KMS-11 (cell line): ENCODE data around the gene TMEM161A.

Experiments used
- H2AFZ ChIP-seq: fragments of 200-600 bp; sonication (generic); 2 replicates; pipeline ENCODE4 v1.6.1; 2016; ENCODE audit warnings: antibody characterized with exemption, mixed run types, low read depth
- H3K27ac ChIP-seq: fragments of 200-600 bp; sonication (generic); 2 replicates; pipeline ENCODE4 v1.6.1; 2016; ENCODE audit warnings: mild to moderate bottlenecking, mixed run types
- H3K27me3 ChIP-seq: fragments of 200-600 bp; sonication (generic); 2 replicates; pipeline ENCODE4 v1.6.1; 2017; ENCODE audit warnings: mild to moderate bottlenecking, low read depth, mixed run types, moderate library complexity; ENCODE audit not compliant: insufficient read depth
- H3K36me3 ChIP-seq: fragments of 200-600 bp; sonication (generic); 2 replicates; pipeline ENCODE4 v1.6.1; 2017; ENCODE audit warnings: mild to moderate bottlenecking, mixed run types; ENCODE audit not compliant: insufficient read depth
- H3K4me1 ChIP-seq: fragments of 200-600 bp; sonication (generic); 2 replicates; pipeline ENCODE4 v1.6.1; 2016; ENCODE audit warnings: mild to moderate bottlenecking, low read depth, mixed run types; ENCODE audit not compliant: poor library complexity, severe bottlenecking
- H3K4me2 ChIP-seq: fragments of 200-600 bp; sonication (generic); 2 replicates; pipeline ENCODE4 v1.7.0; 2016; ENCODE audit warnings: mild to moderate bottlenecking, mixed run types
- H3K4me3 ChIP-seq: fragments of 200-600 bp; sonication (generic); IDR thresholded peaks from 2 replicates; pipeline ENCODE4 v1.6.1; 2017; ENCODE audit warnings: low read depth, low read length, mixed read lengths; ENCODE audit not compliant: insufficient read depth
- H3K79me2 ChIP-seq: fragments of 200-600 bp; sonication (generic); 2 replicates; pipeline ENCODE4 v1.6.1; 2016; ENCODE audit warnings: low read depth, mixed run types; ENCODE audit not compliant: insufficient read depth
- H3K9ac ChIP-seq: fragments of 200-600 bp; sonication (generic); 2 replicates; pipeline ENCODE4 v1.6.1; 2016; ENCODE audit warnings: mild to moderate bottlenecking, mixed run types
- H4K20me1 ChIP-seq: fragments of 200-600 bp; sonication (generic); 2 replicates; pipeline ENCODE4 v1.6.1; 2016; ENCODE audit warnings: mild to moderate bottlenecking, mixed run types; ENCODE audit not compliant: insufficient read depth
- TF ChIP-seq, protein P1 (sequence below): fragments of 200-600 bp; sonication (generic); conservative IDR thresholded peaks from 2 replicates; pipeline ENCODE4 v1.6.1; 2017; ENCODE audit warnings: low read depth, mild to moderate bottlenecking, antibody characterized with exemption, low read length, moderate library complexity, mixed read lengths

Gene TMEM161A

GRCh38 chr19:19079571-19079970 lies 58.7 kb downstream of the TMEM161A start:
- Histone ChIP-seq H3K4me2 (no peak overlapping the region), H3K79me2 (no peaks in the 10 kb centered on the region), H3K27me3 (no peaks in the 10 kb centered on the region), H4K20me1 (no peaks in the 10 kb centered on the region), H2AFZ (no peak overlapping the region), H3K36me3 (no peaks in the 10 kb centered on the region), H3K4me3 (no peak overlapping the region), H3K27ac (no peak overlapping the region), H3K9ac (no peak overlapping the region), H3K4me1 (no peaks in the 10 kb centered on the region)
- TF ChIP-seq, protein P1, sequence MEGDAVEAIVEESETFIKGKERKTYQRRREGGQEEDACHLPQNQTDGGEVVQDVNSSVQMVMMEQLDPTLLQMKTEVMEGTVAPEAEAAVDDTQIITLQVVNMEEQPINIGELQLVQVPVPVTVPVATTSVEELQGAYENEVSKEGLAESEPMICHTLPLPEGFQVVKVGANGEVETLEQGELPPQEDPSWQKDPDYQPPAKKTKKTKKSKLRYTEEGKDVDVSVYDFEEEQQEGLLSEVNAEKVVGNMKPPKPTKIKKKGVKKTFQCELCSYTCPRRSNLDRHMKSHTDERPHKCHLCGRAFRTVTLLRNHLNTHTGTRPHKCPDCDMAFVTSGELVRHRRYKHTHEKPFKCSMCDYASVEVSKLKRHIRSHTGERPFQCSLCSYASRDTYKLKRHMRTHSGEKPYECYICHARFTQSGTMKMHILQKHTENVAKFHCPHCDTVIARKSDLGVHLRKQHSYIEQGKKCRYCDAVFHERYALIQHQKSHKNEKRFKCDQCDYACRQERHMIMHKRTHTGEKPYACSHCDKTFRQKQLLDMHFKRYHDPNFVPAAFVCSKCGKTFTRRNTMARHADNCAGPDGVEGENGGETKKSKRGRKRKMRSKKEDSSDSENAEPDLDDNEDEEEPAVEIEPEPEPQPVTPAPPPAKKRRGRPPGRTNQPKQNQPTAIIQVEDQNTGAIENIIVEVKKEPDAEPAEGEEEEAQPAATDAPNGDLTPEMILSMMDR, result no peak

DNA sequence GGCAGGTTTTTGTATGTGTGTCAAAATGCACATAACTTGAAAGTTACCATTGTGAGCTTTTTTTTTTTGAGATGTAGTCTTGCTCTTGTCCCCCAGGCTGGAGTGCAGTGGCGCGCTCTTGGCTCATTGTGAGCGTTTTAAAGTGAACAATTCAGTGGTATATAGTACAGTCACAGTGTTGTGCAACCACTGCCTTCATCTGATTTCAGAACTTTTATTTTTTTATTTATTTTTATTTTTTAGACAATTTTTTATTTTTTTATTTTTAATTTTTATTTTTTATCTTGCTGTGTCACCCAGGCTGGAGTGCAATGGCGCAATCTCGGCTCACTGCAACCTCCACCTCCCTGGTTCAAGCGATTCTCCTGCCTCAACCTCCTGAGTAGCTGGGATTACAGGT lies 59.5 kb downstream of the TMEM161A start:
- H3K9ac ChIP-seq, result no peak overlapping the region
- no peaks in the 10 kb centered on the region for H4K20me1 ChIP-seq
- no peak overlapping the region for H3K4me2 ChIP-seq
- H3K4me3 ChIP-seq, result no peak overlapping the region
- TF ChIP-seq, protein P1, result no peak
- no peaks in the 10 kb centered on the region for H3K27me3 ChIP-seq
- no peaks in the 10 kb centered on the region for H3K36me3 ChIP-seq
- no peaks in the 10 kb centered on the region for H3K4me1 ChIP-seq
- H3K79me2 ChIP-seq, result no peaks in the 10 kb centered on the region
- H3K27ac ChIP-seq, result no peak overlapping the region
- H2AFZ ChIP-seq, result no peak overlapping the region

DNA sequence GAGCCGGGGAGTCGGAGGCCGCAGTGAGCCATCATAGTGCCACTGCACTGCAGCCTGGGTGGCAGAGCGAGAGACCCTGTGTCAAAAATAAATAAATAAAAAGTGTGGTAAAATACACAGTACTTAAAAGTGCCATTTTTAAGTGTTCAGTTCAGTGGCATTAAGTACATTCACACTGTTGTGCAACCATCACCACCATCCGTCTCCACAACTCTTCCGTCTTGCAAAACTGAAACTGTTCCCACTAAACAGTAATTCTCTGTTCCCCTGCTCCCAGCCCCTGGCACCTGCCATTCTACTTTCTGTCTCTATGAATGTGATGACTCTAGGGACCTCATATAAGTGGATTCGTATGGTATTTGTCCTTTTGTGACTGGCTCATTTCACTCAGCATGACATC lies 61.2 kb downstream of the TMEM161A start:
- Histone ChIP-seq H4K20me1 (no peaks in the 10 kb centered on the region), H3K4me2 (no peak overlapping the region), H3K4me1 (no peaks in the 10 kb centered on the region), H2AFZ (no peak overlapping the region), H3K4me3 (no peak overlapping the region), H3K9ac (no peak overlapping the region), H3K79me2 (no peaks in the 10 kb centered on the region), H3K27me3 (no peaks in the 10 kb centered on the region), H3K27ac (no peak overlapping the region), H3K36me3 (no peaks in the 10 kb centered on the region)
- TF ChIP-seq, protein P1, result no peak

GRCh38 chr19:19076476-19076875 lies 61.8 kb downstream of the TMEM161A start:
- no peaks in the 10 kb centered on the region for H3K36me3 ChIP-seq
- H3K79me2 ChIP-seq, result no peaks in the 10 kb centered on the region
- no peak overlapping the region for H2AFZ ChIP-seq
- no peak overlapping the region for H3K4me2 ChIP-seq
- H4K20me1 ChIP-seq, result no peaks in the 10 kb centered on the region
- H3K9ac ChIP-seq, result no peak overlapping the region
- no peak overlapping the region for H3K4me3 ChIP-seq
- H3K27me3 ChIP-seq, result no peaks in the 10 kb centered on the region
- no peak overlapping the region for H3K27ac ChIP-seq
- TF ChIP-seq, protein P1, result no peak
- no peaks in the 10 kb centered on the region for H3K4me1 ChIP-seq

- Histone ChIP-seq H2AFZ (no peak overlapping the region), H3K79me2 (no peaks in the 10 kb centered on the region), H3K27ac (no peak overlapping the region), H3K4me2 (no peak overlapping the region), H3K4me1 (no peaks in the 10 kb centered on the region), H3K27me3 (no peaks in the 10 kb centered on the region), H3K9ac (no peak overlapping the region), H4K20me1 (no peaks in the 10 kb centered on the region), H3K4me3 (no peak overlapping the region), H3K36me3 (no peaks in the 10 kb centered on the region)
- TF ChIP-seq, protein P1, result no peak
Measured at GRCh38 chr19:19075126-19075525, 63.2 kb downstream of the TMEM161A start.
